C4-2B (cell line): ENCODE results near the gene TMEM256.

Experiments used
- ZFX ChIP-seq: fragments of 450-650 bp; IDR thresholded peaks from 2 replicates; pipeline ENCODE4 v1.6.1; 2017
- TF ChIP-seq, protein P1 (sequence below): fragments of 450-650 bp; conservative IDR thresholded peaks from 2 replicates; pipeline ENCODE4 v1.5.1; 2017; ENCODE audit warnings: mild to moderate bottlenecking

DNA sequence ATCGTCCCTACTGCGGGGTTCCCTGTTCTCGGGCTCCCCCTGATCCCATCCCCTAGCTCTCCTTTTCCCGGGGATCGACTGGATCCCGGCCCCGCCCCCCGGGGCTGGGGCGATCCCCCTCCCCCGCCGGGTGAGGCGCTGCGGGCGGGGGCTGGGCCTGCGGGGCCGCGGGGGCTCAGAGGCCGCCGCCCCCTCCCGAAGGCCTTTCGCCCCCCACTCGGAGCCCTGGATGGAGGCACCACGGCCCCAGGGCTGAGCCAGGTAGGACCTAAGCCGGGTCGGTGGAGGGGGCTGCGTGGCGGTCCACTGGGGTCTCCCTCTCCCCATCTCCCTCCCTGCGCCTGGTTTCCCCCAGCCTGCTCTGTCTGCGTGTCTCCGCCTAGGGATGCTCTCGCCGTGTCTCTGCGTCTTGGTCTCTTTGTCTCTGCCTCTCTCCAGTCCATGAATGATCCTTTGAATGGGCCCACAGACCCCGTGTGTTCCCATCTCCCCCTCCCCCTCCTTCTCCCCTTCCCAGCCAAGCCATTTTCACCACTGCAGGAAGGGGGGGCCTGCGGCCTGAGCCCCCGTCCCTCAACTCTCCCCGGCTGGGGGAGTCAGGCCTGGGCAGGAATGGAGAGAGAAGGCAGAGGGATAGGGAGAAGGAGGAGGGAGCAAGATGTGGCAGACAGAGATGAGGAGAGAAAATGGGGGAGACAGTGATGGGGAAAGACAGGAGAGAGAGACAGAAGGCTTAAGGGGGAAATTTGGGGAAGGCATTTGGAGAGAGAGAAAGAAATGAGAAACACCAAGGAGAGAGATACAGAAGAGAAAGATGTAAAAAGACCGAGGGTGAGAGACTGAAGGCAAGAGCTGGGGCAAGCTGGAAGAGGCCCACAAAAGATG is 1.7 kb upstream of the TMEM256 start:
- TF ChIP-seq, protein P1, sequence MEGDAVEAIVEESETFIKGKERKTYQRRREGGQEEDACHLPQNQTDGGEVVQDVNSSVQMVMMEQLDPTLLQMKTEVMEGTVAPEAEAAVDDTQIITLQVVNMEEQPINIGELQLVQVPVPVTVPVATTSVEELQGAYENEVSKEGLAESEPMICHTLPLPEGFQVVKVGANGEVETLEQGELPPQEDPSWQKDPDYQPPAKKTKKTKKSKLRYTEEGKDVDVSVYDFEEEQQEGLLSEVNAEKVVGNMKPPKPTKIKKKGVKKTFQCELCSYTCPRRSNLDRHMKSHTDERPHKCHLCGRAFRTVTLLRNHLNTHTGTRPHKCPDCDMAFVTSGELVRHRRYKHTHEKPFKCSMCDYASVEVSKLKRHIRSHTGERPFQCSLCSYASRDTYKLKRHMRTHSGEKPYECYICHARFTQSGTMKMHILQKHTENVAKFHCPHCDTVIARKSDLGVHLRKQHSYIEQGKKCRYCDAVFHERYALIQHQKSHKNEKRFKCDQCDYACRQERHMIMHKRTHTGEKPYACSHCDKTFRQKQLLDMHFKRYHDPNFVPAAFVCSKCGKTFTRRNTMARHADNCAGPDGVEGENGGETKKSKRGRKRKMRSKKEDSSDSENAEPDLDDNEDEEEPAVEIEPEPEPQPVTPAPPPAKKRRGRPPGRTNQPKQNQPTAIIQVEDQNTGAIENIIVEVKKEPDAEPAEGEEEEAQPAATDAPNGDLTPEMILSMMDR: no peak
- TF ChIP-seq ZFX: no peak
